SK-N-SH (cell line): ENCODE data around the gene TMEM60. TPM values are rescaled to one million over a fixed set of nuclear protein-coding genes. Genes with fewer than 3 reads are reported as not detected.

Experiments used
- CTCF ChIA-PET: fragments of 300-600, 350-600 bp; formaldehyde crosslinking; extraction: SDS; loops from one replicate; lab custom pipeline; 2021; lab: Yijun Ruan, JAX
- POLR2A ChIA-PET: fragments of 350-600 bp; sonication (Branson Sonifier 250); formaldehyde crosslinking; extraction: SDS; loops from one replicate; lab custom pipeline; 2020; ENCODE audit warnings: antibody characterized with exemption, inconsistent platforms; lab: Yijun Ruan, JAX
- DNase-seq: peaks from one replicate; pipeline ENCODE4 v3.0.0; 2012
- H2AFZ ChIP-seq: fragments of 200-600 bp; sonication (generic); 2 replicates; pipeline ENCODE4 v1.8.1; 2016; ENCODE audit warnings: antibody characterized with exemption, mild to moderate bottlenecking, low read depth
- H3F3A ChIP-seq: fragments of 200-600 bp; sonication (generic); replicated peaks from 2 replicates; pipeline ENCODE3; 2016; ENCODE audit warnings: antibody characterized with exemption, mild to moderate bottlenecking; ENCODE audit not compliant: insufficient read depth
- H3K27ac ChIP-seq, 2 experiments: fragments of 200-500 bp in 1 of 2; fragments of 200-600 bp in 1 of 2; sonication (Bioruptor generic) in 1 of 2; sonication (generic), shearing (Covaris generic) in 1 of 2; 2 replicates each; pipeline versions ENCODE4 v1.5.1 to v1.6.1; 2014 to 2016; ENCODE audit warnings: low read depth in 2 of 2, inconsistent platforms in 1 of 2, low read length in 1 of 2, mild to moderate bottlenecking in 1 of 2, mixed read lengths in 1 of 2
- H3K27me3 ChIP-seq: fragments of 200-600 bp; sonication (generic), shearing (Covaris generic); 2 replicates; pipeline ENCODE4 v1.6.1; 2016; ENCODE audit warnings: mixed run types; ENCODE audit not compliant: insufficient read depth
- H3K36me3 ChIP-seq, 2 experiments: fragments of 200-500 bp in 1 of 2; fragments of 200-600 bp in 1 of 2; sonication (Bioruptor generic) in 1 of 2; sonication (generic) in 1 of 2; replicated peaks in 1 of 2; 2 replicates each; pipeline versions ENCODE3 to v1.5.1; 2014 to 2016; ENCODE audit warnings: low read length in 1 of 2, mild to moderate bottlenecking in 1 of 2; ENCODE audit not compliant: insufficient read depth in 2 of 2, control insufficient read depth in 1 of 2
- H3K4me1 ChIP-seq, 2 experiments: fragments of 200-500 bp in 1 of 2; fragments of 200-600 bp in 1 of 2; sonication (Bioruptor generic) in 1 of 2; sonication (generic), shearing (Covaris generic) in 1 of 2; 2 replicates each; pipeline versions ENCODE4 v1.5.1 to v1.6.1; 2014 to 2016; ENCODE audit warnings: low read depth in 1 of 2, low read length in 1 of 2, mixed run types in 1 of 2; ENCODE audit not compliant: insufficient read depth in 2 of 2, control insufficient read depth in 1 of 2
- H3K4me2 ChIP-seq: fragments of 200-600 bp; sonication (generic), shearing (Covaris generic); 2 replicates; pipeline ENCODE4 v1.6.1; 2017; ENCODE audit warnings: mixed run types
- H3K4me3 ChIP-seq, 2 experiments: fragments of 200-500 bp in 1 of 2; fragments of 200-600 bp in 1 of 2; sonication (Bioruptor generic) in 1 of 2; sonication (generic), shearing (Covaris generic) in 1 of 2; 2 replicates each; pipeline versions ENCODE4 v1.5.1 to v1.8.1; 2014 to 2016; ENCODE audit warnings: low read depth in 2 of 2, inconsistent platforms in 1 of 2, low read length in 1 of 2, mild to moderate bottlenecking in 1 of 2, mixed read lengths in 1 of 2, moderate library complexity in 1 of 2
- H3K79me2 ChIP-seq: fragments of 200-600 bp; sonication (generic); 2 replicates; pipeline ENCODE4 v1.8.1; 2017; ENCODE audit warnings: mild to moderate bottlenecking; ENCODE audit not compliant: insufficient read depth
- H3K9ac ChIP-seq: fragments of 200-600 bp; sonication (generic); 2 replicates; pipeline ENCODE4 v1.6.1; 2017; ENCODE audit warnings: mixed run types
- H3K9me2 ChIP-seq: fragments of 200-600 bp; sonication (generic); 2 replicates; pipeline ENCODE4 v1.6.1; 2017; ENCODE audit warnings: mixed run types
- H3K9me3 ChIP-seq: fragments of 200-600 bp; sonication (generic); 2 replicates; pipeline ENCODE4 v1.6.1; 2017; ENCODE audit warnings: mixed run types, mild to moderate bottlenecking, moderate library complexity
- H4K20me1 ChIP-seq: fragments of 200-600 bp; sonication (generic); 2 replicates; pipeline ENCODE4 v1.6.1; 2017; ENCODE audit warnings: mild to moderate bottlenecking, mixed run types; ENCODE audit not compliant: insufficient read depth
- EZH2phosphoT487 ChIP-seq: fragments of 200-600 bp; sonication (generic); IDR thresholded peaks from 2 replicates; pipeline ENCODE4 v1.6.1; 2017; ENCODE audit warnings: low read depth, mixed run types, mild to moderate bottlenecking, antibody characterized with exemption, moderate library complexity, borderline replicate concordance
- GATA2 ChIP-seq: sonication (generic); formaldehyde crosslinking; IDR thresholded peaks from 2 replicates; pipeline ENCODE4 v1.5.0; 2020; ENCODE audit warnings: mild to moderate bottlenecking, missing genetic modification reagents
- MAX ChIP-seq: IDR thresholded peaks from 2 replicates; pipeline ENCODE4 v1.4.0; 2012; ENCODE audit warnings: low read depth
- MEF2A ChIP-seq: IDR thresholded peaks from 2 replicates; pipeline ENCODE4 v1.4.0; 2012; ENCODE audit warnings: low read depth, borderline replicate concordance
- MXI1 ChIP-seq: IDR thresholded peaks from 2 replicates; pipeline ENCODE4 v1.6.1; 2012; ENCODE audit warnings: mild to moderate bottlenecking, low read depth, low read length, improper control_type of control experiment
- NRF1 ChIP-seq: IDR thresholded peaks from 2 replicates; pipeline ENCODE4 v1.6.1; 2012; ENCODE audit warnings: low read depth, mild to moderate bottlenecking, low read length
- PBX3 ChIP-seq: IDR thresholded peaks from 2 replicates; pipeline ENCODE4; 2012
- POLR2AphosphoS5 ChIP-seq: IDR thresholded peaks from 2 replicates; pipeline ENCODE4 v1.6.1; 2012; ENCODE audit warnings: low read depth, low read length
- RXRA ChIP-seq: IDR thresholded peaks from 2 replicates; pipeline ENCODE4 v1.4.0; 2012; ENCODE audit warnings: low read depth, mild to moderate bottlenecking, borderline replicate concordance
- SIN3A ChIP-seq: IDR thresholded peaks from 2 replicates; pipeline ENCODE4 v1.6.1; 2012; ENCODE audit warnings: low read depth, mild to moderate bottlenecking, low read length, moderate library complexity, borderline replicate concordance
- TAF1 ChIP-seq: IDR thresholded peaks from 2 replicates; pipeline ENCODE4 v1.6.1; 2012; ENCODE audit warnings: low read depth, mild to moderate bottlenecking, low read length, moderate library complexity, borderline replicate concordance
- TCF12 ChIP-seq: IDR thresholded peaks from 2 replicates; pipeline ENCODE4 v1.4.0; 2012
- USF1 ChIP-seq: IDR thresholded peaks from 2 replicates; pipeline ENCODE4 v1.4.0; 2012; ENCODE audit warnings: low read depth, borderline replicate concordance
- WGBS: methylation state at CpG from one replicate; pipeline ENCODE4 v1.1.6; 2017; ENCODE audit warnings: low lambda C conversion rate; 5-methylcytosine and 5-hydroxymethylcytosine counted together
- polyA plus RNA-seq, 3 experiments: library from polyadenylated mRNA; depleted of rRNA; stranded (reverse); fragments of >200 nt; gene quantifications; 2 replicates each; pipeline ENCODE4 v1.2.3, GENCODE V29; 2012

Gene TMEM60
- polyA plus RNA-seq, 1 of the 3 experiments (the other 2 are of a cell fraction), result 24.8 TPM

GRCh38 chr7:77783111-77783510 lies 15.1 kb downstream of the TMEM60 start:
- ChIA-PET POLR2A (no interaction called here), CTCF (interaction anchor here (1.0 to 1.3 kb wide), 2 partner anchors 16 to 23 kb away, joined by 3 read pairs; no protein-coding TSS in a partner anchor)
- Histone ChIP-seq H3K36me3 (peaks cover 44 to 53% of the 10 kb centered on the region in 2 experiments), H2AFZ (no peak overlapping the region), H3K9me2 (no peaks in the 10 kb centered on the region), H3K27me3 (no peaks in the 10 kb centered on the region), H4K20me1 (no peaks in the 10 kb centered on the region), H3K79me2 (no peaks in the 10 kb centered on the region), H3K9ac (no peak overlapping the region), H3K4me2 (no peak overlapping the region), H3K4me3 (no peak overlapping the region), H3K9me3 (no peaks in the 10 kb centered on the region), H3K27ac (no peak overlapping the region), H3K4me1 (no peaks in the 10 kb centered on the region), H3F3A (peaks cover 4% of the 10 kb centered on the region)
- DNase-seq, result no peak
- TF ChIP-seq USF1 (no peak), POLR2AphosphoS5 (no peak), SIN3A (no peak), MEF2A (no peak), GATA2 (no peak), MAX (no peak), EZH2phosphoT487 (no peak), PBX3 (no peak), RXRA (no peak)
- WGBS, result 98% methylated on average over 1 of the region's 1 CpG

GRCh38 chr7:77782383-77782782 lies 15.9 kb downstream of the TMEM60 start:
- WGBS, result 93% methylated on average over 4 of the region's 4 CpGs
- H3K9me2 ChIP-seq, result no peaks in the 10 kb centered on the region
- no peaks in the 10 kb centered on the region for H3K79me2 ChIP-seq
- ChIA-PET CTCF (interaction anchor here (1.3 kb wide), 1 partner anchor 15 kb away, joined by 3 read pairs; no protein-coding TSS in a partner anchor), POLR2A (no interaction called here)
- no peaks in the 10 kb centered on the region for H3K4me1 ChIP-seq
- H3K9me3 ChIP-seq, result 0 out of 2 replicates have a peak, but pooled peaks cover 1% of the 10 kb centered on the region
- no peak overlapping the region for H3K4me2 ChIP-seq
- peaks cover 48 to 60% of the 10 kb centered on the region in 2 experiments for H3K36me3 ChIP-seq
- H3K27ac ChIP-seq, result no peak overlapping the region
- no peak for TF ChIP-seq TAF1
- TF ChIP-seq NRF1, result no peak
- TF ChIP-seq MXI1, result no peak
- no peak for TF ChIP-seq TCF12
- TF ChIP-seq EZH2phosphoT487, result no peak
- peaks cover 9% of the 10 kb centered on the region for H3F3A ChIP-seq
- no peak overlapping the region for H3K9ac ChIP-seq
- H4K20me1 ChIP-seq, result no peaks in the 10 kb centered on the region
- no peaks in the 10 kb centered on the region for H3K27me3 ChIP-seq
- no peak overlapping the region for H3K4me3 ChIP-seq
- no peak overlapping the region for H2AFZ ChIP-seq
- no peak for DNase-seq
